PC-3 (cell line): Measurements from ENCODE around the gene PCCA. TPM values are rescaled to one million over a fixed set of nuclear protein-coding genes. Genes with fewer than 3 reads are reported as not detected.
"Not testable (repeated sequence)": the region's sequence is repeated elsewhere in the genome, so short reads cannot be mapped to it uniquely, and the experiment has no call there.

Experiments
- ATAC-seq: fragments of 200-7000 bp; cut with Tn5 transposase; 2 replicates; pipeline ENCODE4 v1.9.1; 2020; ENCODE audit warnings: mild to moderate bottlenecking, moderate library complexity
- BruUV-seq: library from RNA; stranded (reverse); fragments of 400-500 nt; replicated peaks from 2 replicates; lab custom pipeline; 2021; lab: Mats Ljungman, UMichigan
- CTCF ChIA-PET: fragments of 300-600 bp; sonication (Branson Sonifier 250); formaldehyde crosslinking; loops from one replicate; lab custom pipeline; 2022; ENCODE audit warnings: antibody characterized with exemption; lab: Charles Lee
- POLR2A ChIA-PET: fragments of 300-600 bp; sonication (Branson Sonifier 250); formaldehyde crosslinking; loops from one replicate; lab custom pipeline; 2022; ENCODE audit warnings: antibody characterized with exemption; ENCODE audit not compliant: unreplicated experiment; lab: Charles Lee
- DNase-seq: peaks from one replicate; pipeline ENCODE4 v3.0.0-alpha.2; 2015
- H2AFZ ChIP-seq: fragments of 300-600 bp; sonication (generic); 2 replicates; pipeline ENCODE4 v1.6.0; 2016; ENCODE audit warnings: antibody characterized with exemption, low read length
- H3F3A ChIP-seq: fragments of 300-600 bp; sonication (generic); one replicate; pipeline ENCODE4 v1.6.0; 2017; ENCODE audit warnings: antibody characterized with exemption, low read length, control low read depth, mild to moderate bottlenecking; ENCODE audit not compliant: unreplicated experiment
- H3K27ac ChIP-seq: fragments of 300-600 bp; sonication (generic); 2 replicates; pipeline ENCODE4 v1.5.1; 2016; ENCODE audit warnings: mild to moderate bottlenecking, low read length
- H3K27me3 ChIP-seq: fragments of 300-600 bp; sonication (generic); 2 replicates; pipeline ENCODE4 v1.6.1; 2016; ENCODE audit warnings: low read length, mixed read lengths
- H3K36me3 ChIP-seq: fragments of 300-600 bp; sonication (generic); 2 replicates; pipeline ENCODE4 v1.6.1; 2016; ENCODE audit warnings: low read depth, mixed run types, low read length, mixed read lengths
- H3K4me1 ChIP-seq: fragments of 300-600 bp; sonication (generic); 2 replicates; pipeline ENCODE4 v1.5.1; 2016; ENCODE audit warnings: low read length; ENCODE audit not compliant: insufficient read depth
- H3K4me2 ChIP-seq: fragments of 300-600 bp; sonication (generic); 2 replicates; pipeline ENCODE4 v1.6.0; 2016; ENCODE audit warnings: low read length
- H3K4me3 ChIP-seq: fragments of 300-600 bp; sonication (generic); 2 replicates; pipeline ENCODE4 v1.5.1; 2016; ENCODE audit warnings: mild to moderate bottlenecking, low read length, mixed read lengths
- H3K79me2 ChIP-seq: fragments of 300-600 bp; sonication (generic); 2 replicates; pipeline ENCODE4 v1.6.1; 2017; ENCODE audit warnings: low read length, mixed read lengths
- H3K9ac ChIP-seq: fragments of 300-600 bp; sonication (generic); 2 replicates; pipeline ENCODE4 v1.6.0; 2016; ENCODE audit warnings: mild to moderate bottlenecking, low read length
- H3K9me2 ChIP-seq: fragments of 300-600 bp; sonication (generic); replicated peaks from 2 replicates; pipeline ENCODE4 v1.6.1; 2016; ENCODE audit warnings: mixed run types, low read length, mixed read lengths
- H3K9me3 ChIP-seq: fragments of 300-600 bp; sonication (generic); 2 replicates; pipeline ENCODE4 v1.6.1; 2016; ENCODE audit warnings: low read length, mixed read lengths
- H4K20me1 ChIP-seq: fragments of 300-600 bp; sonication (generic); 2 replicates; pipeline ENCODE4 v1.6.1; 2016; ENCODE audit warnings: low read length, mixed read lengths
- CTCF ChIP-seq: fragments of 300-600 bp; sonication (generic); conservative IDR thresholded peaks from 2 replicates; pipeline ENCODE4 v1.5.1; 2017; ENCODE audit warnings: antibody characterized with exemption, low read depth, mild to moderate bottlenecking, low read length
- EZH2 ChIP-seq: fragments of 300-600 bp; sonication (generic); IDR thresholded peaks from one replicate; pipeline ENCODE4 v1.6.1; 2017; ENCODE audit warnings: antibody characterized with exemption, mild to moderate bottlenecking, low read length; ENCODE audit not compliant: unreplicated experiment
- intact Hi-C: fragments of 100-400 bp; cut with micrococcal nuclease; formaldehyde crosslinking; loops from 2 replicates; pipeline ENCODE4 v1.9.0; 2023
- total RNA-seq: library from RNA; depleted of rRNA; stranded (reverse); fragments of >200 nt; gene quantifications from 2 replicates; pipeline ENCODE4 v1.2.3, GENCODE V29; 2014; rRNA removed

The PCCA gene
- total RNA-seq, 1 experiment from 2014 or later: 10.5 TPM

- H3K27ac ChIP-seq: no peak overlapping the region
- ATAC-seq (peak; percentile 92), DNase-seq (peak; percentile 76)
- H3K9me3 ChIP-seq: no peaks in the 10 kb centered on the region
- CTCF ChIA-PET: interaction anchor here (0.6 to 0.7 kb wide), 3 partner anchors 22 to 555 kb away, joined by 3 to 8 read pairs (median 3); no protein-coding TSS in a partner anchor
- H3K9me2 ChIP-seq: no peaks in the 10 kb centered on the region
- TF ChIP-seq CTCF: peak; percentile 80
- no peak for TF ChIP-seq EZH2
- no peak overlapping the region for H3K4me3 ChIP-seq
- POLR2A ChIA-PET: no interaction called here
- H3K79me2 ChIP-seq: no peaks in the 10 kb centered on the region
- no peak overlapping the region for H2AFZ ChIP-seq
- H3F3A ChIP-seq: no peaks in the 10 kb centered on the region
- no TSS peak for BruUV-seq
- H3K9ac ChIP-seq: no peak overlapping the region
- no peaks in the 10 kb centered on the region for H3K4me1 ChIP-seq
- no peaks in the 10 kb centered on the region for H3K27me3 ChIP-seq
- no peak overlapping the region for H3K4me2 ChIP-seq
- no peaks in the 10 kb centered on the region for H4K20me1 ChIP-seq
- H3K36me3 ChIP-seq: no peaks in the 10 kb centered on the region
- intact Hi-C loops: loop anchor here (5.0 to 10.0 kb wide), 2 partner anchors 412 to 554 kb away; no protein-coding TSS in a partner anchor
Measured at GRCh38 chr13:100573121-100573520, 484.2 kb downstream of the PCCA start.

- H3K4me3 ChIP-seq, H3F3A ChIP-seq, H3K9ac ChIP-seq, H3K9me3 ChIP-seq, H3K9me2 ChIP-seq, ATAC-seq, H4K20me1 ChIP-seq, DNase-seq, H3K36me3 ChIP-seq, CTCF ChIA-PET, BruUV-seq, H3K4me1 ChIP-seq, POLR2A ChIA-PET, H3K27me3 ChIP-seq, H3K27ac ChIP-seq, H3K79me2 ChIP-seq, H3K4me2 ChIP-seq, H2AFZ ChIP-seq: not testable (repeated sequence)
- intact Hi-C loops: loop anchor here (10.0 kb wide), 1 partner anchor 408 kb away; no protein-coding TSS in a partner anchor
Measured at GRCh38 chr13:100577239-100577638, 488.3 kb downstream of the PCCA start.

Other genes starting within 250 kb of the PCCA start
- not detected in 2 replicates for gene ZIC5, start 117.3 kb upstream of the PCCA start, total RNA-seq
- gene ZIC2, start 107.3 kb upstream of the PCCA start, total RNA-seq: not detected in 2 replicates